Measurements from ENCODE around the gene USP24.

USP24 gene

DNA sequence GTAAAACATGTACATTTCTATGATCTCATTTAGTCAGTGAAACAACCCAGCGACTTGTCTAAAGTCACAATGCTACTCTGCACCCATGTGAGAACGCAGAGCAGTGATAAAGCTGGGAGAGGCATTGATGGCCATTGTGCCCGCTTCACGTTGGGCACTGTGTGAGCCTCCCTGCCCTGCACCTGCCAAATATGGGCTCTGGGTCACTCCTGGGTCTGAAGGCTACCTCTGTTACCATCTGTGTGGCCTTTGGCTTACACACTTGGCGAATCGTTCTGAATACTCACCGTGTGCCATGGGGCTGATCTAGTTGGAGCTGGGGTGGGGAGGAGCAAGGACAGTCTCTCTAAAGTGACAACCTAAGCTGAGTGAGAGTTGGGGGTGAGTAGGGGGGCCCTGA, 145.9 kb downstream of the USP24 start:
- Histone ChIP-seq H3K4me3 (ENCODE audit: low read length) (no peak overlapping the region), H3K4me1 (ENCODE audit: control insufficient read depth, insufficient read depth, low read length) (no peaks in the 10 kb centered on the region), H3K9ac (ENCODE audit: low read length) (no peak overlapping the region), H3K36me3 (ENCODE audit: control insufficient read depth, insufficient read depth, low read length) (peaks cover 29% of the 10 kb centered on the region), H3K9me3 (ENCODE audit: control insufficient read depth, low read length) (no peaks in the 10 kb centered on the region), H3K27me3 (ENCODE audit: control insufficient read depth, insufficient read depth, low read length) (no peaks in the 10 kb centered on the region)

DNA sequence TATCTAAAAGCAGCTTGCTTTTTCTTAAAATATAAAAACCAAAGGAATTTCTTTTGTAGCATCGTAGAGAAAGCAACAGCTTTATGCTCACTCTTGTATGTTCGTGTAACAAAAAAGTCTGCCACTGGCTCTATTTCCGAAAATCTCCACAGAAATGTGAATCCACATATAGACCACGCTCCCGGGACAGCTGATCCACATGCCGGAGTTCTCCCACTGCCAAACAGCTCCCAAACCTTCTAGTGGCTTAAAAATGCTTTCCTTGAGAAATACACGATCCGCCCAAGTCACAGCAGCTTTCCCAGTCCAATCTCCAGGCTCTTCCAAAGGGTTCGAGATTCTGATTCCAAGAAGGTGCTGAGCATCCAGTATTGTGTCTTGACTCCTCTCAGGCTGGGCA, 146.5 kb downstream of the USP24 start:
- no peaks in the 10 kb centered on the region for H3K9me3 ChIP-seq (ENCODE audit: control insufficient read depth, low read length)
- no peaks in the 10 kb centered on the region for H3K4me1 ChIP-seq (ENCODE audit: control insufficient read depth, insufficient read depth, low read length)
- H3K4me3 ChIP-seq (ENCODE audit: low read length), result no peak overlapping the region
- no peaks in the 10 kb centered on the region for H3K27me3 ChIP-seq (ENCODE audit: control insufficient read depth, insufficient read depth, low read length)
- peaks cover 29% of the 10 kb centered on the region for H3K36me3 ChIP-seq (ENCODE audit: control insufficient read depth, insufficient read depth, low read length)
- H3K9ac ChIP-seq (ENCODE audit: low read length), result no peak overlapping the region

DNA sequence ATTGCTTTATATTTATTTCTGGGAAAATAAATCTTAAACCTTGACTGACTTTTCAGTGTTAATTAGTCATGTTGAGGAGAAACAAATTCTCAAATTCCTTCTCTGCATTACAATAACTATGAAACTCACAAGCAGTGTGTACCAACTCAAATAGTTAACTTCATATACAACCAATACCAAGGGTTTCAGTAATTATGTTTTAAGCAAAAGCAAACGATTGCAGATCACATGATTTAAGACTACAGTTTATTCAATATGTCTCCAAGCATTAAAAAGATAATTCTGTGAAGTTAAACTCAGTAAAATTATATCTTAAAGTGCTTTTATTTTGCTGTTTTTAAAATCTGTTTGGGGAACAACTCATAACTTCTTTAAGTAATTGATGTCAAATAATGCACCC, 147.2 kb downstream of the USP24 start:
- no peak overlapping the region for H3K9ac ChIP-seq (ENCODE audit: low read length)
- no peak overlapping the region for H3K4me3 ChIP-seq (ENCODE audit: low read length)
- H3K9me3 ChIP-seq (ENCODE audit: control insufficient read depth, low read length), result no peaks in the 10 kb centered on the region
- H3K27me3 ChIP-seq (ENCODE audit: control insufficient read depth, insufficient read depth, low read length), result no peaks in the 10 kb centered on the region
- H3K36me3 ChIP-seq (ENCODE audit: control insufficient read depth, insufficient read depth, low read length), result peaks cover 29% of the 10 kb centered on the region
- H3K4me1 ChIP-seq (ENCODE audit: control insufficient read depth, insufficient read depth, low read length), result no peaks in the 10 kb centered on the region

DNA sequence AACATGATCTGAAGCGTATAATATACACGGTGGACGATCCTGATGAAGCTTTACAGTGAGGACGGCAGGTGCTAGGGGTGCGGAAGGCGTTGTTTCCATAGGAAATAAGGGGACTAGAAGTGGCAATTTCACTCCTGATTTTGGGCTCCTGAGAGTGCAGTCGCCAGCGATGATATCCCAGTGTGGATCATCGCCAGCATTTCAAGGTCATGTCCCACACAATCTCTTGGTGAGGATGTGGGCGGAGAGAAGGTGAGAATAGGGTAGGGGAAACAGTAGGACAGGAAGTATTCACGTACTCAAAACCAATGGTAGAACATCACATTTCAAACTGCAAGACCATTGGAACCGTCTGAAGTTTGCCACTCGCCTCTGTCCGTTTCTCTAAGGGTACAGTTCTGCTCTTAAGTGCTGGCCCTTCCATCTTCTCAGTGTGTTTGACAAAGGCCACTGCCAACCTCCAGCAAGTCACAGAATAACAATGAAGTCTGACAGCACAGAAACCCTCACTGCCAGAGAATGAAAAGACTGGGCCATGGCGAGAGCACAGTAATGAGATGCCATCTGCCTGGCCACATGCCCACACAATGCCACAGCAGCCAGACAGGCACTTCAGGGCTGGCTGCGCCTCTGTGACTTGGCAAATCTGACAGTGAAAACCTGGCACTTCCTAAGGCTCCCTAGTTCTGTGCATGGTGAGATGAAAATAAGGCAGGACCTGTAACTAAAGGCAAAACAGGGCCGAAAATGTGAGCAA, 148.0 kb downstream of the USP24 start:
- Histone ChIP-seq H3K4me1 (ENCODE audit: control insufficient read depth, insufficient read depth, low read length) (no peaks in the 10 kb centered on the region), H3K27me3 (ENCODE audit: control insufficient read depth, insufficient read depth, low read length) (no peaks in the 10 kb centered on the region), H3K4me3 (ENCODE audit: low read length) (no peak overlapping the region), H3K36me3 (ENCODE audit: control insufficient read depth, insufficient read depth, low read length) (peaks cover 24% of the 10 kb centered on the region), H3K9me3 (ENCODE audit: control insufficient read depth, low read length) (no peaks in the 10 kb centered on the region), H3K9ac (ENCODE audit: low read length) (no peak overlapping the region)

DNA sequence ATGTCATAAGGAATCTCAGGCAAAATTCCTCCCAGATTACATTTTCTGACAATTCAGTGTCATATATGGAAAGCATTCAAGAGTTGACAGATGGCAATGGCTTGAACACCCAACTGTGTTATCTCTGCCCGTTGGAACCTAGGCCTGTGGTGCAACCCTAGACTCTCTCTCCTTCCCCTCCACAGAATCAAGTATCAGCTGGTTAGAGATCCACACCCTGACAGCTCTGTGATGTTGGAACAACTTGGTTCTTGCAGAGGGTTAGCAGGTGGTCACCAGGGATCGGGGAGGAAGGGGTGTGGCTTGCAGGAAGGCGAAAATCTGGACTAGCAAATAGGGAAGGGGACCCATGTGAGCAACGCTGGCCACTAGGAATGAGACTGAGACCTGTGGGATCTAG, 149.5 kb downstream of the USP24 start:
- Histone ChIP-seq H3K9ac (ENCODE audit: low read length) (no peak overlapping the region), H3K36me3 (ENCODE audit: control insufficient read depth, insufficient read depth, low read length) (peaks cover 19% of the 10 kb centered on the region), H3K4me1 (ENCODE audit: control insufficient read depth, insufficient read depth, low read length) (no peaks in the 10 kb centered on the region)

DNA sequence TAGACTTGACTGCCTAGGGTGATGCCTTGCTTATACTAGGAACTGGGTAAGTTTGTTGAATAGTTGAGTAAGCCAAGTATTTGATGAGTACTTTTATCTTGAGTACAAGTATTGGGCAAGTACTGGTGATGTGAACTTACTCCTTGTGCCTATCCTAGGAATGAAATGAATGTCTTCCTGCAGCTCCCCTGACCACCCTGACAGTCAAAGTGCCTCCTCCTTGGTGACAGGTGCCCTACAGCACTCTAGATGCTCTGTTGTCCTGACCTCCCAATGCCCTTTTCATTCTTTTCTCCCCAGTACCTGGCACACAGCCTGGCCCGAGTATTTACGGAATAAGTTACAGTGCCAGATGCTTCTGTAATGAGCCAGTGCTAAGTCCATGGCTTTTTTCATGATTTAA, 150.3 kb downstream of the USP24 start:
- peaks cover 13% of the 10 kb centered on the region for H3K36me3 ChIP-seq (ENCODE audit: control insufficient read depth, insufficient read depth, low read length)
- H3K4me1 ChIP-seq (ENCODE audit: control insufficient read depth, insufficient read depth, low read length), result no peaks in the 10 kb centered on the region
- H3K27me3 ChIP-seq (ENCODE audit: control insufficient read depth, insufficient read depth, low read length), result no peaks in the 10 kb centered on the region
- no peak overlapping the region for H3K9ac ChIP-seq (ENCODE audit: low read length)
- no peaks in the 10 kb centered on the region for H3K9me3 ChIP-seq (ENCODE audit: control insufficient read depth, low read length)
- no peak overlapping the region for H3K4me3 ChIP-seq (ENCODE audit: low read length)

More for the DNA sequence above, 149.5 kb downstream of the USP24 start:
- no peaks in the 10 kb centered on the region for H3K9me3 ChIP-seq (ENCODE audit: control insufficient read depth, low read length)
- no peaks in the 10 kb centered on the region for H3K27me3 ChIP-seq (ENCODE audit: control insufficient read depth, insufficient read depth, low read length)
- no peak overlapping the region for H3K4me3 ChIP-seq (ENCODE audit: low read length)

DNA sequence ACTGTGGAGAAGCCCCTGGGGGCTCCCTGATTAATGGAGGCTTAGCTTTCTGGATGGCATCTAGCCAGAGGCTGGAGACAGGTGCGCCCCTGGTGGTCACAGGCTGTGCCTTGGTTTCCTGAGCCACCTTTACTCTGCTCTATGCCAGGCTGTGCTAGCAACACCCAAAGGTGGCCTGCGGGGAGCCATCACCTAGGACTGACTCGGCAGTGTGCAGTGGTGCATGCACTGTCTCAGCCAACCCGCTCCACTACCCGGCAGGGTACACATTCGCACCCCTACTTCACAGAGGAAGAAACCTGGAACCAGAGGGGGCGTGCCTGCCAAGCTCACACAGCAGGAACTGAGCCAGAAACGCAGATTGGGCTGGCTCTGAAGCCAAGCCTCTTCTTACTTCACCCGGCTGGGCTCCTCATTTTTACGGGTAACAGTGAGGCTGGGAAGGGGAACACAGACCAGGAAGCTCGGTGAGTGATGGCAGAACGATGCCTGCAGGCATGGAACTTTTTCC, 151.0 kb downstream of the USP24 start:
- Histone ChIP-seq H3K9me3 (ENCODE audit: control insufficient read depth, low read length) (no peaks in the 10 kb centered on the region), H3K9ac (ENCODE audit: low read length) (no peak overlapping the region), H3K4me1 (ENCODE audit: control insufficient read depth, insufficient read depth, low read length) (no peaks in the 10 kb centered on the region), H3K27me3 (ENCODE audit: control insufficient read depth, insufficient read depth, low read length) (no peaks in the 10 kb centered on the region), H3K4me3 (ENCODE audit: low read length) (no peak overlapping the region), H3K36me3 (ENCODE audit: control insufficient read depth, insufficient read depth, low read length) (peaks cover 11% of the 10 kb centered on the region)

DNA sequence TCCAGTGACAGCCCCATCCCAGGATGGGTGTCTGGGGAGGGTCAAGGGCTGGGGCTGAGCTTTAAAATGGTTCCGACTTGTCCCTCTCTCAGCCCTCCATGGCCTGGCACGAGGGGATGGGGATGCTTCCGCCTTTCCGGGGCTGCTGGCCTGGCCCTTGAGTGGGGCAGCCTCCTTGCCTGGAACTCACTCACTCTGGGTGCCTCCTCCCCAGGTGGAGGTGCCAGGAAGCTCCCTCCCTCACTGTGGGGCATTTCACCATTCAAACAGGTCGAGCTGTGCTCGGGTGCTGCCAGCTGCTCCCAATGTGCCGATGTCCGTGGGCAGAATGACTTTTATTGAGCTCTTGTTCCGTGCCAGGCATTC, 151.6 kb downstream of the USP24 start:
- H3K9ac ChIP-seq (ENCODE audit: low read length), result no peak overlapping the region
- no peaks in the 10 kb centered on the region for H3K27me3 ChIP-seq (ENCODE audit: control insufficient read depth, insufficient read depth, low read length)
- peaks cover 9% of the 10 kb centered on the region for H3K36me3 ChIP-seq (ENCODE audit: control insufficient read depth, insufficient read depth, low read length)
- no peak overlapping the region for H3K4me3 ChIP-seq (ENCODE audit: low read length)
- no peaks in the 10 kb centered on the region for H3K4me1 ChIP-seq (ENCODE audit: control insufficient read depth, insufficient read depth, low read length)
- no peaks in the 10 kb centered on the region for H3K9me3 ChIP-seq (ENCODE audit: control insufficient read depth, low read length)

DNA sequence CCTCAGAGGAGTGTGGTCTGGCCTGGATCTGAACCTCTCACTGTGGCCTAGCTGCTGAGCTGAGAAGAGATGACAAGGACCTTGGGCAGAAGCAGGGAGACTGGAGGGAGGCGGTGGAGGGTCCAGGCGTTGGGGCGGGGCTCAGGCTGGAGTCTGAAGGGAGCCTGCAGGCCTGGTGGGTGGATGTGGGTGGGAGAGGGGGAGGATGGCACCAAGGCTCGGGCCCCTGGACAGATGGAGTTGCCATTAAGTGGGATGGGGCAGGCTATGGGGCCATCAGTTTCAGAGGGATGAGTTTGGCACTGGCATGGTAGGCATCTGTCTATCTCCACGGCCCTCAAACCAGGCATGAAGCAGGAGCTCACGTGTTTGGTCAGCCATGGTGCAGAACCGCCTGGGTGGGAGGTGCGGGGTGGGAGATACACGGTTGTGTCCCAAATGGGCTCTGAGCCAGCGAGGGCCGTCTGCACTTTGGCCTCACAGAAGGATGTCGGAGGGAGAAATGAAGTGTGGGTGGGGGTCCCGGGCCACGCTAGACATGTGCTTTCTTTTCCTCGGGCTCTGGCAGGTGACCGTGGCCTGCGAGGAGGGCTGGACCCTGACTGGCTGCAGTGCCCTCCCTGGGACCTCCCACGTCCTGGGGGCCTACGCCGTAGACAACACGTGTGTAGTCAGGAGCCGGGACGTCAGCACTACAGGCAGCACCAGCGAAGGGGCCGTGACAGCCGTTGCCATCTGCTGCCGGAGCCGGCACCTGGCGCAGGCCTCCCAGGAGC, 152.2 kb downstream of the USP24 start:
- Histone ChIP-seq H3K36me3 (ENCODE audit: control insufficient read depth, insufficient read depth, low read length) (peaks cover 9% of the 10 kb centered on the region), H3K4me3 (ENCODE audit: low read length) (no peak overlapping the region), H3K4me1 (ENCODE audit: control insufficient read depth, insufficient read depth, low read length) (no peaks in the 10 kb centered on the region), H3K9ac (ENCODE audit: low read length) (no peak overlapping the region), H3K27me3 (ENCODE audit: control insufficient read depth, insufficient read depth, low read length) (no peaks in the 10 kb centered on the region), H3K9me3 (ENCODE audit: control insufficient read depth, low read length) (no peaks in the 10 kb centered on the region)

DNA sequence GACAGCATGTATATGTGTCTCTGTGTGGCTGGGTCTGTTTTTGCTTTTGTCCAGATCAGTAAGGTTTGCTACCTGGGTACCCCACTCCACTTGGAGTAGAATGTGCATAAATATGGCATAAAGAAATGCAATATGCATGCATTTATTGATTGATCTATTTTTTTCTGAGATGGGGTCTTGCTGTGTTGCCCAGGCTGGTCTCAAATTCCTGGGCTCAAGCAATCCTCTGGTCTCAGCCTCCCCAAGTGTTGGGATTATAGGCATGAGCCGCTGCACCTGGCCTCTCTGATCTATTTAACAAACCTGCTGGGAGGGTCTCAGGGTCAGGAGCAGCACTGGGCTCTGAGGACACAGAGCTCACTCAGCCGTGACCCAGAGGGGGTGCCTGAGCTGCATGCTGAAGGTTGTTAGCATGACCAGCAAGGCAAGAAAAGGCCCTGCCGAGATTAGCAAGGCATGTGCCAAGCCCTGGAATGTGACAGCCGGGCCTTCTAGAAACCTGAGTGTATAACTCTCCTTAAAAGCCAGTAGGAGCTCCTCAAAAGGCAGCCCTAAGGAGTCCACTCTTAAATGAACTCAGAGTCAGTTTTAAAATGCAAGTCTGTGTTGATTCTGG, 153.3 kb downstream of the USP24 start:
- Histone ChIP-seq H3K9ac (ENCODE audit: low read length) (no peak overlapping the region), H3K27me3 (ENCODE audit: control insufficient read depth, insufficient read depth, low read length) (no peaks in the 10 kb centered on the region), H3K9me3 (ENCODE audit: control insufficient read depth, low read length) (no peaks in the 10 kb centered on the region), H3K36me3 (ENCODE audit: control insufficient read depth, insufficient read depth, low read length) (peaks cover 5% of the 10 kb centered on the region), H3K4me1 (ENCODE audit: control insufficient read depth, insufficient read depth, low read length) (no peaks in the 10 kb centered on the region), H3K4me3 (ENCODE audit: low read length) (no peak overlapping the region)

DNA sequence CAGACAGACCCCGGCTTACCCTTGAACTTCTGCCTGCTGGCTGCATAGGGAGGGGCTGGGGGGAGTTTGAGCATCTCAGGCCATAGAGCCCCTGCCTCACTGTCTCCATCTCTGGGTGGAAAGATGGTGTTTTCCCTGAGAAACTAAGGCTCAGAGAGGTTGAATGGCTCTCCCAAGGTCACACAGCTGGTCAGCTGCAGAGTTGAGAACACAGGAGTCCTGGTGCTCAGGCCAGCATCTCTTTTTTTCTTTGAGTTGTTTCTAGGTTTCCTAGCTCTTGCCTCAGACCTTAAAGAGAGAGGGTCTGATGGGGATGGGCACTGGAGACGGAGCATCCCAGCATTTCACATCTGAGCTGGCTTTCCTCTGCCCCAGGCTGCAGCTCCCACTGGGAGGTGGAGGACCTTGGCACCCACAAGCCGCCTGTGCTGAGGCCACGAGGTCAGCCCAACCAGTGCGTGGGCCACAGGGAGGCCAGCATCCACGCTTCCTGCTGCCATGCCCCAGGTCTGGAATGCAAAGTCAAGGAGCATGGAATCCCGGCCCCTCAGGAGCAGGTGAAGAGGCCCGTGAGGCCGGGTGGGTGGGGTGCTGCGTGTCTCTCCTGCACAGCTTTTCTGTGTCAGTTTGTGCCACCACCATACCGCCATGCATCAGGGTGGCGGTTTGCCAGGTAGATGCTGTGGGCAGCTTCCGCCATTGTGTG, 154.0 kb downstream of the USP24 start:
- Histone ChIP-seq H3K4me1 (ENCODE audit: control insufficient read depth, insufficient read depth, low read length) (no peaks in the 10 kb centered on the region), H3K27me3 (ENCODE audit: control insufficient read depth, insufficient read depth, low read length) (no peaks in the 10 kb centered on the region), H3K9me3 (ENCODE audit: control insufficient read depth, low read length) (no peaks in the 10 kb centered on the region), H3K9ac (ENCODE audit: low read length) (no peak overlapping the region), H3K36me3 (ENCODE audit: control insufficient read depth, insufficient read depth, low read length) (no peaks in the 10 kb centered on the region), H3K4me3 (ENCODE audit: low read length) (no peak overlapping the region)

All from mucosa of stomach (tissue), 1 donor.